Endothelial cell of umbilical vein (primary cell): ENCODE data around the gene ATP9B. TPM values are rescaled to one million over a fixed set of nuclear protein-coding genes. Genes with fewer than 3 reads are reported as not detected.

Source experiments
- BruUV-seq: library from RNA; stranded (reverse); fragments of 400-500 nt; replicated peaks from 2 replicates; lab custom pipeline; 2021; lab: Mats Ljungman, UMichigan
- CTCF ChIA-PET: fragments of 300-600, 350-600 bp; sonication (Branson Sonifier 250); formaldehyde crosslinking; loops from one replicate; lab custom pipeline; 2021; ENCODE audit warnings: antibody characterized with exemption, inconsistent platforms; lab: Charles Lee
- POLR2A ChIA-PET: fragments of 300-600, 350-600 bp; sonication (Branson Sonifier 250); formaldehyde crosslinking; loops from one replicate; lab custom pipeline; 2021; ENCODE audit warnings: antibody characterized with exemption, inconsistent platforms; lab: Charles Lee
- DNase-seq: peaks from one replicate; pipeline ENCODE4 v3.0.0-alpha.2; 2011; ENCODE audit warnings: low read depth, low spot score
- FAIRE-seq: peaks from 2 replicates; lab custom pipeline; 2011; peaks lifted over from hg19 to GRCh38; lab: Jason Lieb, UNC
- H2AFZ ChIP-seq: 2 replicates; pipeline ENCODE4 v1.6.0; 2012; ENCODE audit warnings: low read depth, low read length, control low read depth, inconsistent platforms
- H3K27ac ChIP-seq: 2 replicates; pipeline ENCODE4 v1.5.1; 2011; ENCODE audit warnings: low read depth, mild to moderate bottlenecking, control low read depth, low read length, moderate library complexity; ENCODE audit not compliant: insufficient read depth
- H3K27me3 ChIP-seq, 2 experiments: 2 replicates each; pipeline versions ENCODE4 v1.6.0 to v1.6.1; 2011; ENCODE audit warnings: low read length in 2 of 2, mixed read lengths in 1 of 2; ENCODE audit not compliant: control insufficient read depth in 2 of 2, insufficient read depth in 2 of 2
- H3K36me3 ChIP-seq, 2 experiments: 2 replicates in 1 of 2; 3 replicates in 1 of 2; pipeline ENCODE4 v1.5.1; 2011; ENCODE audit warnings: low read length in 2 of 2, mild to moderate bottlenecking in 1 of 2, moderate library complexity in 1 of 2; ENCODE audit not compliant: control insufficient read depth in 2 of 2, insufficient read depth in 2 of 2; ENCODE audit errors: extremely low read depth in 1 of 2
- H3K4me1 ChIP-seq: 3 replicates; pipeline ENCODE4 v1.5.1; 2011; ENCODE audit warnings: mild to moderate bottlenecking, low read length; ENCODE audit not compliant: control insufficient read depth, insufficient read depth; ENCODE audit errors: extremely low read depth
- H3K4me2 ChIP-seq: 2 replicates; pipeline ENCODE4 v1.6.1; 2011; ENCODE audit warnings: low read length, control low read depth, mixed read lengths; ENCODE audit not compliant: insufficient read depth
- H3K4me3 ChIP-seq, 3 experiments: fragments of 200-600 bp in 1 of 3; sonication (generic), shearing (Covaris generic) in 1 of 3; replicated peaks in 1 of 3; 2 replicates each; pipeline ENCODE4 v1.5.1; 2011 to 2016; ENCODE audit warnings: control low read depth in 3 of 3, low read length in 3 of 3, mild to moderate bottlenecking in 2 of 3, inconsistent platforms in 1 of 3, low read depth in 1 of 3, moderate library complexity in 1 of 3; ENCODE audit not compliant: insufficient read depth in 1 of 3
- H3K79me2 ChIP-seq: 2 replicates; pipeline ENCODE4 v1.6.0; 2012; ENCODE audit warnings: low read length, inconsistent platforms; ENCODE audit not compliant: control insufficient read depth, insufficient read depth
- H3K9ac ChIP-seq: replicated peaks from 2 replicates; pipeline ENCODE3; 2011; ENCODE audit warnings: low read length, control low read depth; ENCODE audit not compliant: insufficient read depth; ENCODE audit errors: extremely low read depth
- H3K9me1 ChIP-seq: replicated peaks from 3 replicates; pipeline ENCODE4 v1.6.0; 2011; ENCODE audit warnings: mild to moderate bottlenecking, low read length; ENCODE audit not compliant: control insufficient read depth, insufficient read depth; ENCODE audit errors: extremely low read depth
- H3K9me3 ChIP-seq: replicated peaks from 2 replicates; pipeline ENCODE4 v1.5.1; 2012; ENCODE audit warnings: low read length, inconsistent platforms; ENCODE audit not compliant: control insufficient read depth, insufficient read depth
- H4K20me1 ChIP-seq: replicated peaks from 2 replicates; pipeline ENCODE3; 2011; ENCODE audit warnings: mild to moderate bottlenecking, low read length; ENCODE audit not compliant: control insufficient read depth, insufficient read depth; ENCODE audit errors: extremely low read depth
- EZH2 ChIP-seq: IDR thresholded peaks from 2 replicates; pipeline ENCODE4 v1.6.1; 2012; ENCODE audit warnings: borderline replicate concordance, low read depth, mild to moderate bottlenecking, moderate library complexity, low read length, inconsistent platforms; ENCODE audit not compliant: severe bottlenecking
- FOS ChIP-seq: IDR thresholded peaks from 2 replicates; pipeline ENCODE4 v1.6.1; 2011; ENCODE audit warnings: mild to moderate bottlenecking, low read length, moderate library complexity, borderline replicate concordance; ENCODE audit not compliant: insufficient read depth
- GATA2 ChIP-seq: IDR thresholded peaks from 2 replicates; pipeline ENCODE4 v1.7.0; 2011; ENCODE audit warnings: low read depth, mild to moderate bottlenecking, moderate library complexity, mixed read lengths, low read length; ENCODE audit not compliant: insufficient read length, insufficient read depth
- JUN ChIP-seq: IDR thresholded peaks from 2 replicates; pipeline ENCODE4 v1.6.1; 2011; ENCODE audit warnings: borderline replicate concordance, low read depth; ENCODE audit not compliant: insufficient read length, insufficient read depth
- MAX ChIP-seq: IDR thresholded peaks from 2 replicates; pipeline ENCODE4 v1.6.1; 2011; ENCODE audit not compliant: insufficient read depth, insufficient read length
- MYC ChIP-seq: IDR thresholded peaks from one replicate; pipeline ENCODE4 v1.6.1; 2011; ENCODE audit warnings: mild to moderate bottlenecking, low read depth, low read length
- POLR2A ChIP-seq: IDR thresholded peaks from 2 replicates; pipeline ENCODE4 v1.6.1; 2012; ENCODE audit warnings: low read depth, mild to moderate bottlenecking, control low read depth, low read length
- POLR2AphosphoS5 ChIP-seq: IDR thresholded peaks from 2 replicates; pipeline ENCODE4 v1.6.1; 2012; ENCODE audit warnings: low read depth, mild to moderate bottlenecking, control low read depth, low read length, moderate library complexity; ENCODE audit not compliant: insufficient read depth
- dilution Hi-C: fragments of 300-500 bp; cut with MboI; formaldehyde crosslinking; loops from one replicate; pipeline ENCODE4 v1.15.0; 2019; ENCODE audit warnings: low sequenced_read_pairs; ENCODE audit not compliant: extremely low pct_ligation_motif_present
- intact Hi-C: fragments of 100-400 bp; cut with micrococcal nuclease; formaldehyde crosslinking; loops from one replicate; pipeline ENCODE4 v1.10.0; 2022
- polyA plus RNA-seq, 4 experiments: library from polyadenylated mRNA; depleted of rRNA in 3 of 4; stranded (reverse) in 3 of 4; unstranded in 1 of 4; fragments of >200 nt; gene quantifications; 2 replicates each; pipeline versions ENCODE4 v1.2.1 to v1.2.3, GENCODE V29; 2011 to 2012; ENCODE audit warnings: missing spikeins in 1 of 4
- total RNA-seq: library from RNA; stranded (reverse); gene quantifications from 2 replicates; pipeline ENCODE4 v1.2.3, GENCODE V29; 2021
- TF ChIP-seq, protein P1 (sequence below), 2 donors: IDR thresholded peaks; 1 replicate in 1 of 2; 2 replicates in 1 of 2; pipeline ENCODE4 v1.5.1; 2011; ENCODE audit warnings: low read length in 2 of 2, mild to moderate bottlenecking in 2 of 2, moderate library complexity in 2 of 2, control low read depth in 1 of 2, inconsistent platforms in 1 of 2, low read depth in 1 of 2; ENCODE audit not compliant: insufficient read depth in 1 of 2; ENCODE audit errors: extremely low read depth in 1 of 2

The ATP9B gene
- total and polyA plus RNA-seq, 2 donors (not counting 3 experiments of a cell fraction or from before 2014, with no cell fraction given): 14.6 to 18.2 TPM

GRCh38 chr18:79248495-79249060 lies 179.4 kb downstream of the ATP9B start:
- dilution Hi-C loops: no loop called here
- intact Hi-C loops: loop anchor here (5.0 kb wide), 1 partner anchor 261 kb away; no protein-coding TSS in a partner anchor
- Histone ChIP-seq H3K36me3 (no peaks in the 10 kb centered on the region), H3K4me3 (no peak overlapping the region), H3K79me2 (no peaks in the 10 kb centered on the region), H3K9ac (no peak overlapping the region), H2AFZ (no peak overlapping the region), H3K9me1 (no peaks in the 10 kb centered on the region), H3K4me2 (no peak overlapping the region), H3K27ac (no peak overlapping the region), H3K27me3 (no peaks in the 10 kb centered on the region), H4K20me1 (no peaks in the 10 kb centered on the region), H3K4me1 (no peaks in the 10 kb centered on the region), H3K9me3 (no peaks in the 10 kb centered on the region)
- BruUV-seq: no TSS peak
- CTCF ChIA-PET: no interaction called here
- FAIRE-seq: no peak
- DNase-seq: no peak
- TF ChIP-seq EZH2: no peak
- TF ChIP-seq MAX: no peak
- no peak for TF ChIP-seq MYC
- TF ChIP-seq, protein P1, sequence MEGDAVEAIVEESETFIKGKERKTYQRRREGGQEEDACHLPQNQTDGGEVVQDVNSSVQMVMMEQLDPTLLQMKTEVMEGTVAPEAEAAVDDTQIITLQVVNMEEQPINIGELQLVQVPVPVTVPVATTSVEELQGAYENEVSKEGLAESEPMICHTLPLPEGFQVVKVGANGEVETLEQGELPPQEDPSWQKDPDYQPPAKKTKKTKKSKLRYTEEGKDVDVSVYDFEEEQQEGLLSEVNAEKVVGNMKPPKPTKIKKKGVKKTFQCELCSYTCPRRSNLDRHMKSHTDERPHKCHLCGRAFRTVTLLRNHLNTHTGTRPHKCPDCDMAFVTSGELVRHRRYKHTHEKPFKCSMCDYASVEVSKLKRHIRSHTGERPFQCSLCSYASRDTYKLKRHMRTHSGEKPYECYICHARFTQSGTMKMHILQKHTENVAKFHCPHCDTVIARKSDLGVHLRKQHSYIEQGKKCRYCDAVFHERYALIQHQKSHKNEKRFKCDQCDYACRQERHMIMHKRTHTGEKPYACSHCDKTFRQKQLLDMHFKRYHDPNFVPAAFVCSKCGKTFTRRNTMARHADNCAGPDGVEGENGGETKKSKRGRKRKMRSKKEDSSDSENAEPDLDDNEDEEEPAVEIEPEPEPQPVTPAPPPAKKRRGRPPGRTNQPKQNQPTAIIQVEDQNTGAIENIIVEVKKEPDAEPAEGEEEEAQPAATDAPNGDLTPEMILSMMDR (IDR thresholded peaks at IDR 0.05; ENCODE audit: extremely low read depth in 1 of 2, insufficient read depth in 1 of 2, low read depth in 1 of 2, low read length in 2 of 2): no peak
- TF ChIP-seq POLR2A: no peak
- no peak for TF ChIP-seq FOS
- no peak for TF ChIP-seq GATA2
- TF ChIP-seq POLR2AphosphoS5: no peak
- no peak for TF ChIP-seq JUN
- POLR2A ChIA-PET: no interaction called here
